ENCODE data around the gene DAPK1. TPM values are rescaled to one million over a fixed set of nuclear protein-coding genes. Genes with fewer than 3 reads are reported as not detected.

Gene DAPK1
- total and polyA plus RNA-seq, 2 donors (not counting 1 experiment from before 2014, with no cell fraction given), result 1.7 to 2.8 TPM

DNA sequence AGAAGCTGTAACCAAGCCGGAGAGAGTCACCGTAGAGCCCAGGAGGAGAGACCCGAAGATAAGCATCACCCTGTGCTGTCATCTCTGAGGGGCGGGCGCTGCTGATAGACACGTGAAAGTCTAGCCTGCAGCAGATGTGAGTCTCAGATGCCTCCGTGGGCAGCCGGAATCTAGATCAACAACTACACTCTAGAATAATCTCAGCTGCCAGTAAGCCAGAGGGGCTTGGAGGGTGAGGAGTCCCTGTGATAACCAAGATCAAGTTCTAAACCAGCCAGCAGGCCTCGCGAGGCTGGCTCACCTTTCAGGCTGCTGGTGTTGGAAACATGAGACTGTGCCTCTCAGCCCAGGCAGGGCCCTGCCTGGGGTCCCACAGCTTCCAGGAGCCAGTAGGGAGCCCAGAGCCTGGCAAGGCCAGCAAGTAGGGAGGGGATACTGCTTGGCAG, 54.1 kb downstream of the DAPK1 start:
- CTCF ChIA-PET, result interaction anchor here (0.6 kb wide), 1 partner anchor 13 kb away, joined by 4 read pairs; no protein-coding TSS in a partner anchor
- Mint-ChIP-seq H3K4me3 (no peak overlapping the region), H3K9me3 (ENCODE audit: insufficient read depth) (no peaks in the 10 kb centered on the region), H3K4me1 (no peaks in the 10 kb centered on the region), H3K27me3 (peaks cover 5% of the 10 kb centered on the region), H3K27ac (no peak overlapping the region)
- TF ChIP-seq, protein P1, sequence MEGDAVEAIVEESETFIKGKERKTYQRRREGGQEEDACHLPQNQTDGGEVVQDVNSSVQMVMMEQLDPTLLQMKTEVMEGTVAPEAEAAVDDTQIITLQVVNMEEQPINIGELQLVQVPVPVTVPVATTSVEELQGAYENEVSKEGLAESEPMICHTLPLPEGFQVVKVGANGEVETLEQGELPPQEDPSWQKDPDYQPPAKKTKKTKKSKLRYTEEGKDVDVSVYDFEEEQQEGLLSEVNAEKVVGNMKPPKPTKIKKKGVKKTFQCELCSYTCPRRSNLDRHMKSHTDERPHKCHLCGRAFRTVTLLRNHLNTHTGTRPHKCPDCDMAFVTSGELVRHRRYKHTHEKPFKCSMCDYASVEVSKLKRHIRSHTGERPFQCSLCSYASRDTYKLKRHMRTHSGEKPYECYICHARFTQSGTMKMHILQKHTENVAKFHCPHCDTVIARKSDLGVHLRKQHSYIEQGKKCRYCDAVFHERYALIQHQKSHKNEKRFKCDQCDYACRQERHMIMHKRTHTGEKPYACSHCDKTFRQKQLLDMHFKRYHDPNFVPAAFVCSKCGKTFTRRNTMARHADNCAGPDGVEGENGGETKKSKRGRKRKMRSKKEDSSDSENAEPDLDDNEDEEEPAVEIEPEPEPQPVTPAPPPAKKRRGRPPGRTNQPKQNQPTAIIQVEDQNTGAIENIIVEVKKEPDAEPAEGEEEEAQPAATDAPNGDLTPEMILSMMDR (IDR thresholded peaks at IDR 0.05), result no peak
- TF ChIP-seq EZH2 (IDR thresholded peaks at IDR 0.05; ENCODE audit: borderline replicate concordance, insufficient read depth, low read depth, low read length, poor library complexity, severe bottlenecking), result no peak
- no peak overlapping the region for H3K4me2 ChIP-seq (replicated peaks; ENCODE audit: low read depth, low read length, poor library complexity, severe bottlenecking)
- H2AFZ ChIP-seq (ENCODE audit: insufficient read depth, low read depth, low read length, poor library complexity, severe bottlenecking), result no peak overlapping the region
- no peaks in the 10 kb centered on the region for H3K4me1 ChIP-seq (ENCODE audit: control insufficient read depth in 2 of 2, insufficient read depth in 2 of 2, low read length in 2 of 2)
- 90% methylated on average over 8 of the region's 10 CpGs for WGBS (ENCODE audit: insufficient coverage)
- no peaks in the 10 kb centered on the region for H3K27me3 ChIP-seq (replicated peaks in 1 of 4; ENCODE audit: control extremely low read depth in 1 of 4, control insufficient read depth in 3 of 4, insufficient read depth in 4 of 4, low read length in 3 of 4)
- no peaks in the 10 kb centered on the region for H4K20me1 ChIP-seq (ENCODE audit: control insufficient read depth, insufficient read depth, low read length, poor library complexity, severe bottlenecking)
- no peak overlapping the region for H3K27ac ChIP-seq (ENCODE audit: low read length in 2 of 2)
- H3K79me2 ChIP-seq (ENCODE audit: control insufficient read depth, insufficient read depth, low read length), result no peaks in the 10 kb centered on the region
- POLR2A ChIA-PET, result no interaction called here
- ATAC-seq (ENCODE audit: low read depth) (no peak), DNase-seq (no peak)
- no peaks in the 10 kb centered on the region for H3K36me3 ChIP-seq (replicated peaks in 1 of 2; ENCODE audit: control extremely low read depth in 1 of 2, control insufficient read depth in 1 of 2, extremely low read depth in 1 of 2, insufficient read depth in 2 of 2, low read length in 1 of 2)
- intact Hi-C loops (cut with micrococcal nuclease), result no loop called here
- H3K9me3 ChIP-seq (ENCODE audit: control extremely low read depth in 1 of 3, control insufficient read depth in 2 of 3, insufficient read depth in 1 of 3, low read length in 2 of 3), result peaks cover 0 to 4% (median 0%) of the 10 kb centered on the region in 3 donors
- no peak overlapping the region for H3K9ac ChIP-seq (ENCODE audit: low read length)
- H3K4me3 ChIP-seq (ENCODE audit: control extremely low read depth in 1 of 5, extremely low read depth in 1 of 5, insufficient read depth in 1 of 5, low read depth in 2 of 5, low read length in 4 of 5), result no peak overlapping the region

DNA sequence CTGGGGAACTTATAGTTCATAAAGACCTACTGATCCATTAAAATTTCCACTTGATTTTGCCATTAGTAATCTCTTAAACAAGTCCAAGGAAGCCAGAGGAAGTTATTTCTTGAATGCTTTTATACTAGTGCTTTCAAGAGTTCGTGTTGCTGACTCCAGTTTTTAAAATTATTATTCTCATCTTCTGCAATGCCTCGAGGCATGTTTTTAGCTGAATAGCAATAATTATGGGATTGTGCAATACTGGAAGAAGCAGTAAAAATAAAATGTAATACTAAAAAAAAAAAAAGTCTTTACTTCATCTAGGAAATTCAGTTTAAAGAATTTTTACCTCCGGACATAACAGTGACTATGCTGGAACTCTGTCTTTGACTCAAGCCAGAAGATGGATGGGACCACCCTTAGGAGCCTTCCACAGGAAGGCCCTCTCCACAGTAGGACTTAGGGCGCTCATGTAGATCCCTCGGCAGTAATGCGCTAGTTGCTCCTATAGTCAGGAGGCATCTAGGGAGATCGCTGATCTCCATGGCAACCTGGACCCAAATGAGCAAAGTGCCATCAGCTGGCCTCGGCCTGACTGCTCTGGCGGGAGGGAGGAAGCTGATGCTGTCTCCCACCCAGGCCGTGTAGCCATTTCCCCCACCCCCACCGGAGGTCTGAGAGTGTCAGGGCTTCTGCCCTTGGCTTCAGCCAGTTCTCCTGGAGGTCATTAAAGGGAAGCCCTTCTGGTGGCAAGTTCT, 56.7 kb downstream of the DAPK1 start:
- POLR2A ChIA-PET, result no interaction called here
- no peaks in the 10 kb centered on the region for H4K20me1 ChIP-seq (ENCODE audit: control insufficient read depth, insufficient read depth, low read length, poor library complexity, severe bottlenecking)
- Mint-ChIP-seq H3K4me3 (no peak overlapping the region), H3K27ac (no peak overlapping the region), H3K27me3 (peaks cover 5% of the 10 kb centered on the region), H3K9me3 (ENCODE audit: insufficient read depth) (no peaks in the 10 kb centered on the region), H3K4me1 (no peaks in the 10 kb centered on the region)
- peaks cover 0 to 7% (median 0%) of the 10 kb centered on the region in 3 donors for H3K9me3 ChIP-seq (ENCODE audit: control extremely low read depth in 1 of 3, control insufficient read depth in 2 of 3, insufficient read depth in 1 of 3, low read length in 2 of 3)
- ATAC-seq (ENCODE audit: low read depth) (no peak), DNase-seq (no peak)
- 91% methylated on average over 6 of the region's 11 CpGs for WGBS (ENCODE audit: insufficient coverage)
- H3K4me2 ChIP-seq (replicated peaks; ENCODE audit: low read depth, low read length, poor library complexity, severe bottlenecking), result no peak overlapping the region
- H3K79me2 ChIP-seq (ENCODE audit: control insufficient read depth, insufficient read depth, low read length), result no peaks in the 10 kb centered on the region
- CTCF ChIA-PET, result no interaction called here
- no peak for TF ChIP-seq EZH2 (IDR thresholded peaks at IDR 0.05; ENCODE audit: borderline replicate concordance, insufficient read depth, low read depth, low read length, poor library complexity, severe bottlenecking)
- TF ChIP-seq, protein P1 (IDR thresholded peaks at IDR 0.05), result no peak
- no peak overlapping the region for H3K27ac ChIP-seq (ENCODE audit: low read length in 2 of 2)
- H3K36me3 ChIP-seq (replicated peaks in 1 of 2; ENCODE audit: control extremely low read depth in 1 of 2, control insufficient read depth in 1 of 2, extremely low read depth in 1 of 2, insufficient read depth in 2 of 2, low read length in 1 of 2), result no peaks in the 10 kb centered on the region
- intact Hi-C loops (cut with micrococcal nuclease), result no loop called here
- no peak overlapping the region for H2AFZ ChIP-seq (ENCODE audit: insufficient read depth, low read depth, low read length, poor library complexity, severe bottlenecking)
- no peak overlapping the region for H3K9ac ChIP-seq (ENCODE audit: low read length)
- H3K27me3 ChIP-seq (replicated peaks in 1 of 4; ENCODE audit: control extremely low read depth in 1 of 4, control insufficient read depth in 3 of 4, insufficient read depth in 4 of 4, low read length in 3 of 4), result no peaks in the 10 kb centered on the region
- H3K4me3 ChIP-seq (ENCODE audit: control extremely low read depth in 1 of 5, extremely low read depth in 1 of 5, insufficient read depth in 1 of 5, low read depth in 2 of 5, low read length in 4 of 5), result no peak overlapping the region
- H3K4me1 ChIP-seq (ENCODE audit: control insufficient read depth in 2 of 2, insufficient read depth in 2 of 2, low read length in 2 of 2), result no peaks in the 10 kb centered on the region
